Fibroblast of lung (primary cell): ENCODE data around the gene AK4. TPM values are rescaled to one million over a fixed set of nuclear protein-coding genes. Genes with fewer than 3 reads are reported as not detected.

Source experiments
- DNase-seq, 2 donors: peaks; one replicate each; pipeline versions ENCODE4 v3.0.0 to v3.0.0-alpha.2; 2010; ENCODE audit warnings: low read depth in 2 of 2
- H2AFZ ChIP-seq: 2 replicates; pipeline ENCODE4 v1.5.1; 2012; ENCODE audit warnings: low read length, control low read depth, inconsistent platforms
- H3K27ac ChIP-seq: 2 replicates; pipeline ENCODE4 v1.5.1; 2011; ENCODE audit warnings: low read length, control low read depth; ENCODE audit not compliant: insufficient read depth
- H3K27me3 ChIP-seq: 2 replicates; pipeline ENCODE4 v1.5.1; 2011; ENCODE audit warnings: mild to moderate bottlenecking, low read length; ENCODE audit not compliant: control insufficient read depth, insufficient read depth
- H3K36me3 ChIP-seq: 2 replicates; pipeline ENCODE4 v1.5.1; 2011; ENCODE audit warnings: low read length; ENCODE audit not compliant: control insufficient read depth, insufficient read depth
- H3K4me1 ChIP-seq: 2 replicates; pipeline ENCODE4 v1.5.1; 2011; ENCODE audit warnings: low read length; ENCODE audit not compliant: control insufficient read depth, insufficient read depth; ENCODE audit errors: extremely low read depth
- H3K4me2 ChIP-seq: 2 replicates; pipeline ENCODE4 v1.5.1; 2011; ENCODE audit warnings: low read length, control low read depth; ENCODE audit not compliant: insufficient read depth; ENCODE audit errors: extremely low read depth
- H3K4me3 ChIP-seq, 4 experiments: fragments of 200-600 bp in 1 of 4; sonication (generic) in 1 of 4; replicated peaks in 1 of 4; 2 replicates each; pipeline ENCODE4 v1.5.1; 2011 to 2016; ENCODE audit warnings: low read length in 4 of 4, low read depth in 3 of 4, mild to moderate bottlenecking in 3 of 4, control low read depth in 2 of 4, inconsistent platforms in 1 of 4, mixed read lengths in 1 of 4; ENCODE audit not compliant: insufficient read depth in 1 of 4; ENCODE audit errors: control extremely low read depth in 1 of 4
- H3K79me2 ChIP-seq: 2 replicates; pipeline ENCODE4 v1.5.1; 2012; ENCODE audit warnings: mild to moderate bottlenecking, low read length, inconsistent platforms; ENCODE audit not compliant: control insufficient read depth, insufficient read depth
- H3K9ac ChIP-seq: 2 replicates; pipeline ENCODE4 v1.5.1; 2011; ENCODE audit warnings: mild to moderate bottlenecking, low read length, control low read depth; ENCODE audit not compliant: insufficient read depth
- H3K9me3 ChIP-seq: 2 replicates; pipeline ENCODE4 v1.5.1; 2012; ENCODE audit warnings: low read depth, low read length; ENCODE audit not compliant: control insufficient read depth, insufficient read depth
- H4K20me1 ChIP-seq: 2 replicates; pipeline ENCODE4 v1.5.1; 2011; ENCODE audit warnings: low read length; ENCODE audit not compliant: control insufficient read depth, insufficient read depth; ENCODE audit errors: extremely low read depth
- EZH2 ChIP-seq: IDR thresholded peaks from 2 replicates; pipeline ENCODE4 v1.5.1; 2012; ENCODE audit warnings: low read length, control low read depth, mild to moderate bottlenecking; ENCODE audit errors: missing control alignments
- polyA plus RNA-seq, 2 donors: library from polyadenylated mRNA; depleted of rRNA in 1 of 2; stranded (reverse) in 1 of 2; unstranded in 1 of 2; fragments of >200 nt; gene quantifications; 2 replicates each; pipeline ENCODE4 v1.2.1, GENCODE V29; 2011 to 2012; ENCODE audit warnings: missing spikeins in 1 of 2
- total RNA-seq: library from RNA; depleted of rRNA; stranded (reverse); fragments of >200 nt; gene quantifications from 2 replicates; pipeline ENCODE4 v1.2.1, GENCODE V29; 2014
- TF ChIP-seq, protein P1 (sequence below), 2 donors: IDR thresholded peaks in 1 of 2; conservative IDR thresholded peaks in 1 of 2; 1 replicate in 1 of 2; 2 replicates in 1 of 2; pipeline ENCODE4 v1.5.1; 2011 to 2012; ENCODE audit warnings: low read length in 2 of 2, control low read depth in 1 of 2, inconsistent platforms in 1 of 2, low read depth in 1 of 2, mild to moderate bottlenecking in 1 of 2

AK4 gene
- total and polyA plus RNA-seq, 2 donors (not counting 1 experiment from before 2014, with no cell fraction given) = 6.3 to 49.3 TPM

DNA sequence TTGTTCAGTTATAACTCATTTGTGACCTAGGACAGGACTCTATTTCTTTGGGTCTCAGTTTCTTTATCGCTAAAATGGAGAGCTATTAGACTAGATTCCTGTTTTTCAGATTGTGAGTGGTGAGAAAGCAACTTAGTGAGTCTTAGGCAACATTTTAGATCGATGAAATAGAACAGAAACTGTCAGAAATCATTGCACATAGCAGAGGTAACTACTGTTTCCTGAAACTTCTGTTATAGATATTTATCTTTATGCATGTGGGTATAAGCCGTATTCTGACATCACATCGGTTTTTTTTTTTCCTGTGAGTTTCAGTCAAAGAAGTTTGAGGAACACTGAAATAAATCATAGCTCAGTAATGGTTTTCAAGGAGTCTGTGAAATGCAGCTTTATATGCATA, 119.3 kb downstream of the AK4 start:
- H3K9ac ChIP-seq = no peak overlapping the region
- H3K79me2 ChIP-seq = no peaks in the 10 kb centered on the region
- no peaks in the 10 kb centered on the region for H3K36me3 ChIP-seq
- no peak overlapping the region for H2AFZ ChIP-seq
- H3K27me3 ChIP-seq = no peaks in the 10 kb centered on the region
- H3K9me3 ChIP-seq = no peaks in the 10 kb centered on the region
- H3K4me3 ChIP-seq = no peak overlapping the region
- H3K4me2 ChIP-seq = no peak overlapping the region
- DNase-seq = no peak
- H3K4me1 ChIP-seq = no peaks in the 10 kb centered on the region
- no peak for TF ChIP-seq EZH2
- TF ChIP-seq, protein P1, sequence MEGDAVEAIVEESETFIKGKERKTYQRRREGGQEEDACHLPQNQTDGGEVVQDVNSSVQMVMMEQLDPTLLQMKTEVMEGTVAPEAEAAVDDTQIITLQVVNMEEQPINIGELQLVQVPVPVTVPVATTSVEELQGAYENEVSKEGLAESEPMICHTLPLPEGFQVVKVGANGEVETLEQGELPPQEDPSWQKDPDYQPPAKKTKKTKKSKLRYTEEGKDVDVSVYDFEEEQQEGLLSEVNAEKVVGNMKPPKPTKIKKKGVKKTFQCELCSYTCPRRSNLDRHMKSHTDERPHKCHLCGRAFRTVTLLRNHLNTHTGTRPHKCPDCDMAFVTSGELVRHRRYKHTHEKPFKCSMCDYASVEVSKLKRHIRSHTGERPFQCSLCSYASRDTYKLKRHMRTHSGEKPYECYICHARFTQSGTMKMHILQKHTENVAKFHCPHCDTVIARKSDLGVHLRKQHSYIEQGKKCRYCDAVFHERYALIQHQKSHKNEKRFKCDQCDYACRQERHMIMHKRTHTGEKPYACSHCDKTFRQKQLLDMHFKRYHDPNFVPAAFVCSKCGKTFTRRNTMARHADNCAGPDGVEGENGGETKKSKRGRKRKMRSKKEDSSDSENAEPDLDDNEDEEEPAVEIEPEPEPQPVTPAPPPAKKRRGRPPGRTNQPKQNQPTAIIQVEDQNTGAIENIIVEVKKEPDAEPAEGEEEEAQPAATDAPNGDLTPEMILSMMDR (conservative IDR thresholded peaks at IDR 0.05 in 1 of 2, IDR thresholded peaks at IDR 0.05 in 1 of 2; ENCODE audit: low read depth in 1 of 2, low read length in 2 of 2) = no peak
- H3K27ac ChIP-seq = no peak overlapping the region
- no peaks in the 10 kb centered on the region for H4K20me1 ChIP-seq

DNA sequence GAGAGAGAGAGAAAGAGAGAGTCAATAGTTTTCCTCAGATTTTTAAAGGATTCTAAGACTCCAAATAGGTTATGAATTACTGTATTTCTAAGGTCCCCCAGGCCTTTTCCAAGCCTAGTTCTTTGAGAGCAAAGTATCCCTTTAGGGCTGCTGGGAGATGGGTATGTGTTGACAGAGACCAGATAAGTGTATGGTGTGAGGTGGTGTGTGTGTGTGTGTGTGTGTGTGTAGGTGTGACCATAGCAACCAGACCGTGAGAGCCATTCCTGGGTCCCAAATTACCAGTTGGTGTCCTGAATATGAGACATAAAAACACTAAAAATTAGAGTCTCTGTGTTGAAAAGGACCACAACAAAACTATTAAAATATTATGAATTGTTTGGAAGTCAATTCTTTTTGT, 119.7 kb downstream of the AK4 start:
- Histone ChIP-seq H4K20me1 (no peaks in the 10 kb centered on the region), H3K4me3 (no peak overlapping the region), H3K27ac (no peak overlapping the region), H3K4me2 (no peak overlapping the region), H3K4me1 (no peaks in the 10 kb centered on the region), H3K9me3 (no peaks in the 10 kb centered on the region), H3K79me2 (no peaks in the 10 kb centered on the region), H3K9ac (no peak overlapping the region), H3K36me3 (no peaks in the 10 kb centered on the region), H2AFZ (no peak overlapping the region), H3K27me3 (no peaks in the 10 kb centered on the region)
- TF ChIP-seq, protein P1 (conservative IDR thresholded peaks at IDR 0.05 in 1 of 2, IDR thresholded peaks at IDR 0.05 in 1 of 2; ENCODE audit: low read depth in 1 of 2, low read length in 2 of 2) = no peak
- TF ChIP-seq EZH2 = no peak
- no peak for DNase-seq

DNA sequence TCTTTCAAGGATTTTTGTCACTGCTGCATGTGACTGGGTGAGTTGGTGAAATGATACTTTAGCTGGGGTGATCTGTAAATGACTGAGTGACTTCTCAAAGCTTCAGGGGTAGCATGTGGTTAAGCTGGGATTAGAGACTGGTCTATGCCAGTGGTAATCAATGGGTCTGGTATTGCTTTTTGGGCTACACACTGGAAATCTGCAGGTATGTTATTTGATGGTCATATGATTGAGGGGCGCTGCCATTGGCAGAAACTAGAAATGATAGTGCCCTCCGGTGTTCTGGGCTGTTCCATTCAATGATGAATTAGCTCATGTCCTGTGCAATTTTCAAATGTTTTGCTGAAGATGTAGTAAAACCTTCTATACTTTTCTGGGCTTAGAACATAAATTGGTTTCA, 121.6 kb downstream of the AK4 start:
- H3K79me2 ChIP-seq = no peaks in the 10 kb centered on the region
- no peaks in the 10 kb centered on the region for H3K9me3 ChIP-seq
- no peak overlapping the region for H3K4me2 ChIP-seq
- H2AFZ ChIP-seq = no peak overlapping the region
- no peaks in the 10 kb centered on the region for H3K4me1 ChIP-seq
- no peaks in the 10 kb centered on the region for H3K27me3 ChIP-seq
- no peak for DNase-seq
- H3K4me3 ChIP-seq = no peak overlapping the region
- H3K27ac ChIP-seq = no peak overlapping the region
- TF ChIP-seq EZH2 = no peak
- TF ChIP-seq, protein P1 (conservative IDR thresholded peaks at IDR 0.05 in 1 of 2, IDR thresholded peaks at IDR 0.05 in 1 of 2; ENCODE audit: low read depth in 1 of 2, low read length in 2 of 2) = no peak
- H3K9ac ChIP-seq = no peak overlapping the region
- H4K20me1 ChIP-seq = no peaks in the 10 kb centered on the region
- H3K36me3 ChIP-seq = no peaks in the 10 kb centered on the region
